ENCODE results near the gene NAXE.
A peak's percentile ranks its signal among the peaks of the same experiment; 100 is the strongest.

- TF ChIP-seq EZH2phosphoT487 (IDR thresholded peaks at IDR 0.05; ENCODE audit: low read depth, severe bottlenecking, unreplicated experiment) = no peak
- peak; percentile 49 for TF ChIP-seq CTCF (IDR thresholded peaks at IDR 0.05; ENCODE audit: poor library complexity)
Measured at GRCh38 chr1:156608981-156609380, 17.4 kb downstream of the NAXE start.
